A549 (cell line): ENCODE measurements around the gene KCNN1.

ENCODE experiments used
- CHD2 ChIP-seq: fragments of 150-350 bp; IDR thresholded peaks from 2 replicates; pipeline ENCODE4 v1.6.1; 2014; ENCODE audit warnings: low read length; ENCODE audit not compliant: partially characterized antibody
- CHD4 ChIP-seq: fragments of 200-600 bp; sonication (generic); IDR thresholded peaks from 2 replicates; pipeline ENCODE4 v1.6.1; 2016; ENCODE audit warnings: antibody characterized with exemption, mild to moderate bottlenecking, borderline replicate concordance
- CTCF ChIP-seq: fragments of >200 bp; sonication (Bioruptor Twin); formaldehyde crosslinking; IDR thresholded peaks from 3 replicates; pipeline ENCODE4 v1.5.1; 2016
- ELK1 ChIP-seq: fragments of 150-350 bp; IDR thresholded peaks from 2 replicates; pipeline ENCODE4 v1.6.1; 2014; ENCODE audit warnings: low read depth, mild to moderate bottlenecking, low read length
- GATA3 ChIP-seq: IDR thresholded peaks from 2 replicates; pipeline ENCODE4 v1.6.1; 2012; ENCODE audit warnings: borderline replicate concordance
- JUNB ChIP-seq: fragments of >200 bp; sonication (Bioruptor Twin); formaldehyde crosslinking; IDR thresholded peaks from 2 replicates; pipeline ENCODE4 v1.6.1; 2016
- MAX ChIP-seq: IDR thresholded peaks from 2 replicates; pipeline ENCODE4 v1.6.1; 2012
- PBX3 ChIP-seq: IDR thresholded peaks from 2 replicates; pipeline ENCODE4 v1.6.1; 2012
- POLR2A ChIP-seq: IDR thresholded peaks from 2 replicates; pipeline ENCODE4 v1.6.1; 2012; ENCODE audit warnings: mild to moderate bottlenecking, low read length
- RAD21 ChIP-seq, 2 experiments: fragments of >200 bp in 1 of 2; sonication (Bioruptor Twin) in 1 of 2; formaldehyde crosslinking in 1 of 2; IDR thresholded peaks in 1 of 2; conservative IDR thresholded peaks in 1 of 2; 2 replicates in 1 of 2; 3 replicates in 1 of 2; pipeline ENCODE4 v1.6.1; 2012 to 2018; ENCODE audit warnings: inconsistent platforms in 1 of 2
- REST ChIP-seq: fragments of 200-600 bp; sonication (generic); IDR thresholded peaks from 2 replicates; pipeline ENCODE4 v1.6.1; 2016; ENCODE audit warnings: antibody characterized with exemption, mild to moderate bottlenecking, moderate library complexity
- RFX5 ChIP-seq: fragments of 450-650 bp; IDR thresholded peaks from 2 replicates; pipeline ENCODE4 v1.7.1; 2014; ENCODE audit warnings: antibody characterized with exemption, mild to moderate bottlenecking, moderate library complexity
- USF2 ChIP-seq: fragments of 450-650 bp; IDR thresholded peaks from 2 replicates; pipeline ENCODE4 v1.6.1; 2014; ENCODE audit warnings: antibody characterized with exemption

- no peak for TF ChIP-seq POLR2A
- no peak for TF ChIP-seq CTCF
- TF ChIP-seq JUNB, result no peak
- no peak for TF ChIP-seq USF2
- no peak for TF ChIP-seq GATA3
- TF ChIP-seq REST, result no peak
- TF ChIP-seq CHD4, result no peak
- no peak for TF ChIP-seq MAX
- TF ChIP-seq RAD21 (conservative IDR thresholded peaks at IDR 0.05 in 1 of 2, IDR thresholded peaks at IDR 0.05 in 1 of 2), result no peak
- TF ChIP-seq PBX3, result no peak
- no peak for TF ChIP-seq CHD2
- no peak for TF ChIP-seq RFX5
- TF ChIP-seq ELK1, result no peak
Measured at GRCh38 chr19:18016209-18016910, 49.5 kb downstream of the KCNN1 start.
